K562 (cell line): ENCODE measurements around the gene MVB12B. TPM values are rescaled to one million over a fixed set of nuclear protein-coding genes. Genes with fewer than 3 reads are reported as not detected.

Experiments used
- ATAC-seq: fragments of 200-7000 bp; cut with Tn5 transposase; 3 replicates; pipeline ENCODE4 v1.9.1; 2020; ENCODE audit warnings: moderate library complexity
- BruUV-seq: library from RNA; stranded (reverse); fragments of 400-500 nt; replicated peaks from 2 replicates; lab custom pipeline; 2021; lab: Mats Ljungman, UMichigan
- CTCF ChIA-PET: fragments of 300-600 bp; formaldehyde crosslinking; extraction: SDS; loops from one replicate; lab custom pipeline; 2021; ENCODE audit warnings: low intra/inter-chr PET ratio; lab: Yijun Ruan, JAX
- POLR2A ChIA-PET: fragments of 300-600, 350-650 bp; sonication (Branson Sonifier 250); formaldehyde crosslinking; extraction: SDS; loops from one replicate; lab custom pipeline; 2021; ENCODE audit warnings: antibody characterized with exemption, inconsistent platforms; lab: Yijun Ruan, JAX
- DNase-seq, 4 experiments: peaks; one replicate each; pipeline versions ENCODE4 v3.0.0 to v3.0.0-alpha.2; 2011 to 2018; ENCODE audit warnings: low spot score in 3 of 4, mixed read lengths in 3 of 4; ENCODE audit errors: extremely low read depth in 1 of 4
- FAIRE-seq: peaks from 2 replicates; lab custom pipeline; 2011; peaks lifted over from hg19 to GRCh38; lab: Jason Lieb, UNC
- H2AFZ ChIP-seq: 2 replicates; pipeline ENCODE4 v1.6.0; 2011; ENCODE audit warnings: low read depth, low read length, control low read depth, inconsistent platforms
- H3K27ac ChIP-seq: fragments of 200-600 bp; 3 replicates; pipeline ENCODE4 v1.8.0; 2011; ENCODE audit warnings: low read depth, mild to moderate bottlenecking, control low read depth, inconsistent platforms, low read length, moderate library complexity, mixed read lengths; ENCODE audit errors: extremely low read depth
- H3K27me3 ChIP-seq, 2 experiments: fragments of 300-600 bp in 1 of 2; 2 replicates in 1 of 2; 3 replicates in 1 of 2; pipeline versions ENCODE4 v1.6.0 to v1.8.0; 2011; ENCODE audit warnings: inconsistent platforms in 2 of 2, low read length in 2 of 2, mild to moderate bottlenecking in 1 of 2, mixed read lengths in 1 of 2, moderate library complexity in 1 of 2; ENCODE audit not compliant: control insufficient read depth in 2 of 2, insufficient read depth in 2 of 2
- H3K36me3 ChIP-seq: fragments of 300-600 bp; 3 replicates; pipeline ENCODE4 v1.8.0; 2011; ENCODE audit warnings: mild to moderate bottlenecking, low read length, inconsistent platforms; ENCODE audit not compliant: control insufficient read depth, insufficient read depth
- H3K4me1 ChIP-seq, 2 experiments: fragments of 200-600 bp in 1 of 2; replicated peaks in 1 of 2; 2 replicates in 1 of 2; 3 replicates in 1 of 2; pipeline versions ENCODE4 v1.5.1 to v1.8.0; 2011; ENCODE audit warnings: inconsistent platforms in 2 of 2, low read length in 2 of 2, mild to moderate bottlenecking in 1 of 2, mixed read lengths in 1 of 2, moderate library complexity in 1 of 2; ENCODE audit not compliant: control insufficient read depth in 2 of 2, insufficient read depth in 2 of 2
- H3K4me2 ChIP-seq: 2 replicates; pipeline ENCODE4 v1.6.1; 2011; ENCODE audit warnings: low read length, control low read depth, inconsistent platforms, mixed read lengths; ENCODE audit not compliant: insufficient read depth
- H3K4me3 ChIP-seq: fragments of 200-600 bp; sonication (generic), shearing (Covaris generic); 2 replicates; pipeline ENCODE4 v1.5.1; 2016; ENCODE audit warnings: control low read depth, inconsistent platforms
- H3K79me2 ChIP-seq: fragments of 200-600 bp; 3 replicates; pipeline ENCODE4 v1.8.0; 2011; ENCODE audit warnings: low read length, inconsistent platforms; ENCODE audit not compliant: control insufficient read depth, insufficient read depth
- H3K9ac ChIP-seq, 2 experiments: 2 replicates each; pipeline versions ENCODE4 v1.6.0 to v1.6.1; 2011; ENCODE audit warnings: low read depth in 2 of 2, low read length in 2 of 2, control low read depth in 1 of 2, inconsistent platforms in 1 of 2, mild to moderate bottlenecking in 1 of 2, mixed read lengths in 1 of 2; ENCODE audit not compliant: insufficient read depth in 1 of 2
- H3K9me1 ChIP-seq: one replicate; pipeline ENCODE4 v1.6.0; 2011; ENCODE audit warnings: inconsistent platforms, mild to moderate bottlenecking, low read length, moderate library complexity; ENCODE audit not compliant: control insufficient read depth, insufficient read depth
- H3K9me3 ChIP-seq: replicated peaks from 2 replicates; pipeline ENCODE4 v1.5.1; 2011; ENCODE audit warnings: low read depth, low read length, inconsistent platforms; ENCODE audit not compliant: control insufficient read depth, insufficient read depth
- H4K20me1 ChIP-seq: replicated peaks from 2 replicates; pipeline ENCODE4 v1.6.1; 2011; ENCODE audit warnings: low read length, inconsistent platforms, mixed read lengths; ENCODE audit not compliant: control insufficient read depth, insufficient read depth
- CBX1 ChIP-seq: sonication (generic); IDR thresholded peaks from 2 replicates; pipeline ENCODE4 v1.6.1; 2016; ENCODE audit warnings: antibody characterized with exemption, low read depth, mild to moderate bottlenecking
- CSDE1 ChIP-seq, 2 experiments: fragments of 450-650 bp; IDR thresholded peaks; 2 replicates each; pipeline ENCODE4 v1.6.1; 2016; ENCODE audit warnings: mild to moderate bottlenecking in 1 of 2
- E2F8 ChIP-seq: fragments of 450-650 bp; IDR thresholded peaks from 2 replicates; pipeline ENCODE4 v1.7.1; 2018; ENCODE audit warnings: mild to moderate bottlenecking, low read depth; ENCODE audit not compliant: partially characterized antibody
- ETV6 ChIP-seq, 3 experiments: fragments of 150-350 bp in 1 of 3; sonication (generic) in 1 of 3; formaldehyde crosslinking in 1 of 3; IDR thresholded peaks; 2 replicates each; pipeline versions ENCODE4 v1.6.1 to v1.8.0; 2014 to 2022; ENCODE audit warnings: borderline replicate concordance in 2 of 3, low read depth in 2 of 3, antibody characterized with exemption in 1 of 3, low read length in 1 of 3, mild to moderate bottlenecking in 1 of 3, missing genetic modification reagents in 1 of 3
- FOXJ3 ChIP-seq: sonication (generic); formaldehyde crosslinking; IDR thresholded peaks from 2 replicates; pipeline ENCODE4 v1.4.0; 2020; ENCODE audit warnings: mild to moderate bottlenecking, missing genetic modification reagents
- GATAD2A ChIP-seq: fragments of 450-650 bp; IDR thresholded peaks from 2 replicates; pipeline ENCODE4 v1.6.1; 2017
- HNRNPLL ChIP-seq: fragments of 200-400 bp; formaldehyde crosslinking; IDR thresholded peaks from 2 replicates; pipeline ENCODE4 v1.6.1; 2017; ENCODE audit warnings: low read length, low read depth, mild to moderate bottlenecking; ENCODE audit not compliant: poor library complexity, severe bottlenecking
- KDM1A ChIP-seq, 2 experiments: fragments of 450-650 bp; IDR thresholded peaks; 2 replicates each; pipeline ENCODE4 v1.6.1; 2016; ENCODE audit warnings: mild to moderate bottlenecking in 2 of 2
- MBD2 ChIP-seq: sonication (generic); IDR thresholded peaks from 2 replicates; pipeline ENCODE4 v1.6.1; 2016; ENCODE audit warnings: low read depth, borderline replicate concordance
- NCOA1 ChIP-seq: fragments of 450-650 bp; IDR thresholded peaks from 2 replicates; pipeline ENCODE4 v1.6.1; 2016; ENCODE audit warnings: low read depth
- POLR2H ChIP-seq: IDR thresholded peaks from 2 replicates; pipeline ENCODE4 v1.6.1; 2016; ENCODE audit warnings: missing genetic modification characterization, low read depth, mild to moderate bottlenecking, control low read depth, missing compliant biosample characterization, moderate library complexity
- SIRT6 ChIP-seq: IDR thresholded peaks from one replicate; pipeline ENCODE4 v1.6.1; 2012; ENCODE audit warnings: low read depth, mild to moderate bottlenecking, control low read depth, inconsistent platforms, low read length, moderate library complexity
- ZC3H8 ChIP-seq: fragments of 450-650 bp; IDR thresholded peaks from 2 replicates; pipeline ENCODE4 v1.6.1; 2017
- ZNF140 ChIP-seq: fragments of 250-450 bp; sonication (Bioruptor Pico); IDR thresholded peaks from 2 replicates; pipeline ENCODE4 v1.8.0; 2021; ENCODE audit warnings: moderate library complexity, mild to moderate bottlenecking, inconsistent platforms
- ZNF146 ChIP-seq: IDR thresholded peaks from one replicate; pipeline ENCODE4 v1.6.1; 2018; ENCODE audit warnings: missing compliant biosample characterization; ENCODE audit not compliant: unreplicated experiment
- ZNF263 ChIP-seq: sonication (generic); formaldehyde crosslinking; IDR thresholded peaks from 2 replicates; pipeline ENCODE4 v1.8.0; 2022; ENCODE audit warnings: mild to moderate bottlenecking, missing genetic modification reagents, borderline replicate concordance
- WGBS: fragments of 100-300 bp; shearing (Covaris generic); methylation state at CpG from one replicate; pipeline ENCODE4 v1.1.6; 2016; ENCODE audit warnings: low coverage, mixed read lengths; ENCODE audit not compliant: insufficient coverage; ENCODE audit errors: missing lambda C conversion rate; 5-methylcytosine and 5-hydroxymethylcytosine counted together
- in situ Hi-C: fragments of 300-500 bp; cut with MboI; formaldehyde crosslinking; loops from 4 replicates; pipeline ENCODE4 v1.15.0; 2018; ENCODE audit warnings: inconsistent platforms, mixed read lengths
- intact Hi-C: fragments of 100-400 bp; cut with micrococcal nuclease; formaldehyde crosslinking; loops from 2 replicates; pipeline ENCODE4 v1.14.2; 2022
- polyA plus RNA-seq, 8 experiments: library from polyadenylated mRNA; depleted of rRNA in 4 of 8; stranded (reverse) in 5 of 8; unstranded in 3 of 8; fragments of >200 nt; fragmentation: Nextera tagmentation in 2 of 8; fragmentation: Illumina TruSeq in 1 of 8; extraction: Ambion mirVana in 2 of 8; extraction: Trizol in 1 of 8; gene quantifications; 2 replicates each; pipeline versions ENCODE4 v1.2.1 to v1.2.3, GENCODE V29; 2011 to 2014; ENCODE audit warnings: inconsistent platforms in 1 of 8, missing spikeins in 1 of 8
- total RNA-seq, 7 experiments: library from RNA; depleted of rRNA in 6 of 7; stranded (reverse); fragments of >200 nt in 6 of 7; fragmentation: Illumina TruSeq in 2 of 7; extraction: Trizol in 2 of 7; gene quantifications; 2 replicates each; pipeline versions ENCODE4 v1.2.1 to v1.2.3, GENCODE V29; 2011 to 2021; ENCODE audit warnings: low replicate concordance in 1 of 7
- TF ChIP-seq, protein P1 (sequence below): fragments of 450-650 bp; formaldehyde crosslinking; IDR thresholded peaks from 2 replicates; pipeline ENCODE4 v1.4.0; 2020; ENCODE audit warnings: mild to moderate bottlenecking, moderate library complexity
- TF ChIP-seq, protein P2 (sequence below), 2 experiments: fragments of 250-450 bp in 1 of 2; fragments of 450-650 bp in 1 of 2; sonication (Bioruptor Pico) in 1 of 2; IDR thresholded peaks; 2 replicates each; pipeline versions ENCODE4 v1.6.1 to v1.8.0; 2016 to 2021; ENCODE audit warnings: mild to moderate bottlenecking in 2 of 2, moderate library complexity in 2 of 2, missing compliant biosample characterization in 1 of 2, missing genetic modification characterization in 1 of 2

MVB12B gene
- total and polyA plus RNA-seq, 9 of the 15 experiments (the other 6 are each of a cell fraction or from before 2014, with no cell fraction given) = not detected

GRCh38 chr9:126302730-126303129, 23.9 kb upstream of the MVB12B start:
- Histone ChIP-seq H3K9ac (no peak overlapping the region), H3K4me1 (no peaks in the 10 kb centered on the region), H3K9me1 (no peaks in the 10 kb centered on the region), H4K20me1 (peaks cover 6% of the 10 kb centered on the region), H3K4me3 (no peak overlapping the region), H2AFZ (no peak overlapping the region), H3K27ac (no peak overlapping the region), H3K4me2 (no peak overlapping the region), H3K36me3 (no peaks in the 10 kb centered on the region), H3K79me2 (no peaks in the 10 kb centered on the region), H3K27me3 (peaks cover 2 to 43% of the 10 kb centered on the region in 2 experiments; a peak in 4 of 5 replicates), H3K9me3 (no peaks in the 10 kb centered on the region)
- intact Hi-C loops (loop anchor here (1.0 to 5.0 kb wide), 2 partner anchors 95 to 189 kb away; no protein-coding TSS in a partner anchor), in situ Hi-C loops (no loop called here)
- FAIRE-seq (no peak), ATAC-seq (no peak), DNase-seq (no peak)
- TF ChIP-seq KDM1A (IDR thresholded peaks at IDR 0.05) (no peak), E2F8 (no peak), ZNF263 (CRISPR knock-in tag) (no peak), ZNF140 (no peak), CSDE1 (IDR thresholded peaks at IDR 0.05) (no peak), ETV6 (IDR thresholded peaks at IDR 0.05; ENCODE audit: borderline replicate concordance in 1 of 2, low read depth in 2 of 2, low read length in 1 of 2) (no peak), ETV6 (CRISPR knock-in tag; IDR thresholded peaks at IDR 0.05; ENCODE audit: borderline replicate concordance) (no peak), MBD2 (no peak), POLR2H (no peak), GATAD2A (no peak), CBX1 (no peak), NCOA1 (no peak), FOXJ3 (CRISPR knock-in tag) (no peak), ZC3H8 (no peak), ZNF146 (CRISPR knock-in tag) (no peak), SIRT6 (no peak), HNRNPLL (no peak)
- TF ChIP-seq, protein P1, sequence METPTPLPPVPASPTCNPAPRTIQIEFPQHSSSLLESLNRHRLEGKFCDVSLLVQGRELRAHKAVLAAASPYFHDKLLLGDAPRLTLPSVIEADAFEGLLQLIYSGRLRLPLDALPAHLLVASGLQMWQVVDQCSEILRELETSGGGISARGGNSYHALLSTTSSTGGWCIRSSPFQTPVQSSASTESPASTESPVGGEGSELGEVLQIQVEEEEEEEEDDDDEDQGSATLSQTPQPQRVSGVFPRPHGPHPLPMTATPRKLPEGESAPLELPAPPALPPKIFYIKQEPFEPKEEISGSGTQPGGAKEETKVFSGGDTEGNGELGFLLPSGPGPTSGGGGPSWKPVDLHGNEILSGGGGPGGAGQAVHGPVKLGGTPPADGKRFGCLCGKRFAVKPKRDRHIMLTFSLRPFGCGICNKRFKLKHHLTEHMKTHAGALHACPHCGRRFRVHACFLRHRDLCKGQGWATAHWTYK (CRISPR knock-in tag) = no peak
- TF ChIP-seq, protein P2, sequence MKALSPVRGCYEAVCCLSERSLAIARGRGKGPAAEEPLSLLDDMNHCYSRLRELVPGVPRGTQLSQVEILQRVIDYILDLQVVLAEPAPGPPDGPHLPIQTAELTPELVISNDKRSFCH (CRISPR knock-in tag; IDR thresholded peaks at IDR 0.05) = no peak
- TF ChIP-seq, protein P2 (tag; IDR thresholded peaks at IDR 0.05) = no peak
- BruUV-seq = no TSS peak
- CTCF ChIA-PET = no interaction called here
- POLR2A ChIA-PET = interaction anchor here (0.6 kb wide), 1 partner anchor 75 kb away, joined by 4 read pairs; no protein-coding TSS in a partner anchor
- 0% methylated on average over 1 of the region's 1 CpG for WGBS
